OCI-LY3 (cell line): Measurements from ENCODE around the gene PDLIM1.

Experiments
- H2AFZ ChIP-seq: fragments of 200-600, 300-600 bp; shearing (Covaris generic); 2 replicates; pipeline ENCODE4 v1.6.0; 2014; ENCODE audit warnings: antibody characterized with exemption, low read depth, low read length
- H3K27ac ChIP-seq: fragments of 200-600, 300-600 bp; sonication (generic); 2 replicates; pipeline ENCODE4 v1.5.1; 2014; ENCODE audit warnings: mild to moderate bottlenecking, low read length, moderate library complexity, mixed read lengths
- H3K27me3 ChIP-seq: fragments of 200-600, 300-600 bp; sonication (generic); 2 replicates; pipeline ENCODE4 v1.6.1; 2014; ENCODE audit warnings: low read depth, low read length, mixed read lengths
- H3K36me3 ChIP-seq: fragments of 200-600, 300-600 bp; sonication (generic); replicated peaks from 2 replicates; pipeline ENCODE3; 2014; ENCODE audit warnings: low read depth, low read length, mixed read lengths
- H3K4me1 ChIP-seq: fragments of 300-600, 200-600 bp; sonication (generic); 2 replicates; pipeline ENCODE4 v1.6.1; 2014; ENCODE audit warnings: low read length, mixed read lengths
- H3K4me2 ChIP-seq: fragments of 200-600, 300-600 bp; sonication (generic); 2 replicates; pipeline ENCODE4 v1.6.1; 2014; ENCODE audit warnings: low read length, mixed read lengths
- H3K4me3 ChIP-seq: fragments of 300-600, 200-600 bp; sonication (generic); 2 replicates; pipeline ENCODE4 v1.5.1; 2014; ENCODE audit warnings: antibody characterized with exemption, mild to moderate bottlenecking, low read length, moderate library complexity
- H3K79me2 ChIP-seq: fragments of 300-600, 200-600 bp; shearing (Covaris generic); 2 replicates; pipeline ENCODE4 v1.6.1; 2014; ENCODE audit warnings: mild to moderate bottlenecking, low read length, mixed read lengths
- H3K9ac ChIP-seq: fragments of 300-600, 200-600 bp; shearing (Covaris generic); 2 replicates; pipeline ENCODE4 v1.6.0; 2014; ENCODE audit warnings: mild to moderate bottlenecking, low read length, moderate library complexity
- H3K9me3 ChIP-seq: fragments of 200-600, 300-600 bp; shearing (Covaris generic); 2 replicates; pipeline ENCODE4 v1.6.1; 2014; ENCODE audit warnings: low read length, mixed read lengths; ENCODE audit not compliant: insufficient read depth
- H4K20me1 ChIP-seq: fragments of 200-600, 300-600 bp; sonication (generic); 2 replicates; pipeline ENCODE4 v1.6.1; 2016; ENCODE audit warnings: low read length, mixed read lengths; ENCODE audit not compliant: insufficient read depth
- CTCF ChIP-seq: fragments of 200-600, 300-600 bp; sonication (generic); IDR thresholded peaks from 2 replicates; pipeline ENCODE4 v1.5.1; 2014; ENCODE audit warnings: antibody characterized with exemption, low read length, low read depth
- EZH2phosphoT487 ChIP-seq: fragments of 200-600 bp; shearing (Covaris generic); IDR thresholded peaks from 2 replicates; pipeline ENCODE4 v1.6.1; 2018; ENCODE audit warnings: antibody characterized with exemption, mixed run types, low read depth

PDLIM1 gene

GRCh38 chr10:95220539-95220938 is 70.3 kb downstream of the PDLIM1 start:
- Histone ChIP-seq H3K79me2 (no peaks in the 10 kb centered on the region), H3K4me1 (no peaks in the 10 kb centered on the region), H4K20me1 (no peaks in the 10 kb centered on the region), H3K9ac (no peak overlapping the region), H3K4me3 (no peak overlapping the region), H3K9me3 (no peaks in the 10 kb centered on the region), H2AFZ (no peak overlapping the region), H3K4me2 (no peak overlapping the region), H3K27me3 (no peaks in the 10 kb centered on the region), H3K36me3 (no peaks in the 10 kb centered on the region), H3K27ac (no peak overlapping the region)
- TF ChIP-seq EZH2phosphoT487 = no peak
- TF ChIP-seq CTCF = no peak

- no peaks in the 10 kb centered on the region for H3K27me3 ChIP-seq
- H3K4me3 ChIP-seq = no peak overlapping the region
- no peak for TF ChIP-seq CTCF
- TF ChIP-seq EZH2phosphoT487 = no peak
- no peak overlapping the region for H3K4me2 ChIP-seq
- H2AFZ ChIP-seq = no peak overlapping the region
- H3K9me3 ChIP-seq = no peaks in the 10 kb centered on the region
- H3K36me3 ChIP-seq = no peaks in the 10 kb centered on the region
- H3K4me1 ChIP-seq = no peaks in the 10 kb centered on the region
- H3K27ac ChIP-seq = no peak overlapping the region
- H3K79me2 ChIP-seq = no peaks in the 10 kb centered on the region
- no peaks in the 10 kb centered on the region for H4K20me1 ChIP-seq
- no peak overlapping the region for H3K9ac ChIP-seq
Observed at GRCh38 chr10:95217476-95217875, 73.3 kb downstream of the PDLIM1 start.

- Histone ChIP-seq H3K79me2 (no peaks in the 10 kb centered on the region), H3K27ac (no peak overlapping the region), H3K27me3 (no peaks in the 10 kb centered on the region), H3K4me1 (no peaks in the 10 kb centered on the region), H3K4me2 (no peak overlapping the region), H3K36me3 (no peaks in the 10 kb centered on the region), H3K4me3 (no peak overlapping the region), H4K20me1 (no peaks in the 10 kb centered on the region), H2AFZ (no peak overlapping the region), H3K9me3 (no peaks in the 10 kb centered on the region), H3K9ac (no peak overlapping the region)
- TF ChIP-seq EZH2phosphoT487 = no peak
- TF ChIP-seq CTCF = no peak
Observed at GRCh38 chr10:95214793-95215192, 76.0 kb downstream of the PDLIM1 start.

GRCh38 chr10:95214369-95214768 is 76.4 kb downstream of the PDLIM1 start:
- no peak overlapping the region for H3K27ac ChIP-seq
- no peaks in the 10 kb centered on the region for H3K9me3 ChIP-seq
- H3K79me2 ChIP-seq = no peaks in the 10 kb centered on the region
- no peaks in the 10 kb centered on the region for H3K4me1 ChIP-seq
- no peaks in the 10 kb centered on the region for H3K27me3 ChIP-seq
- no peak for TF ChIP-seq EZH2phosphoT487
- TF ChIP-seq CTCF = no peak
- no peak overlapping the region for H3K4me3 ChIP-seq
- H3K4me2 ChIP-seq = no peak overlapping the region
- no peak overlapping the region for H3K9ac ChIP-seq
- H4K20me1 ChIP-seq = no peaks in the 10 kb centered on the region
- no peak overlapping the region for H2AFZ ChIP-seq
- H3K36me3 ChIP-seq = no peaks in the 10 kb centered on the region
